ENCODE results near the gene MAML3. TPM values are rescaled to one million over a fixed set of nuclear protein-coding genes. Genes with fewer than 3 reads are reported as not detected.

Gene MAML3
- total and polyA plus RNA-seq, 2 experiments from 2014 or later = 1.7 to 6.5 TPM

DNA sequence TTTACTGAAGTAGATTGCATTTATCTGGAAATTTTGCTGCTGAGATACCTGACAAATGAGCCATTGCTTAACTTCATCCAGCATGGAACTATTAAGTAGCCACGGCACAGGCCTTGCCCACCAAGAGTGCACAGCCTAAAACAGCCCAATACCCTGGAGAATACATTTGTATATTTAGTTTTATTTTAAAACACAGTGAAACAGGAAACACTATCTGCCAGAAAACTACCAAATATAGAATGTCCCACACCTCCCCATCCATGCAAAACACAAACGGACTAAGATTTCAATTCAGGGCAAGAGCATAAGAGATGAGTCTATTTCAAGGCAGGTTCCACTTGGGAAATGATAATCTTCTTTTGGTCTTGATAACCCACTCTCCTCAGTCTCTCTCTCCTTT, 57.1 kb downstream of the MAML3 start (continued):
- TF ChIP-seq, protein P1, sequence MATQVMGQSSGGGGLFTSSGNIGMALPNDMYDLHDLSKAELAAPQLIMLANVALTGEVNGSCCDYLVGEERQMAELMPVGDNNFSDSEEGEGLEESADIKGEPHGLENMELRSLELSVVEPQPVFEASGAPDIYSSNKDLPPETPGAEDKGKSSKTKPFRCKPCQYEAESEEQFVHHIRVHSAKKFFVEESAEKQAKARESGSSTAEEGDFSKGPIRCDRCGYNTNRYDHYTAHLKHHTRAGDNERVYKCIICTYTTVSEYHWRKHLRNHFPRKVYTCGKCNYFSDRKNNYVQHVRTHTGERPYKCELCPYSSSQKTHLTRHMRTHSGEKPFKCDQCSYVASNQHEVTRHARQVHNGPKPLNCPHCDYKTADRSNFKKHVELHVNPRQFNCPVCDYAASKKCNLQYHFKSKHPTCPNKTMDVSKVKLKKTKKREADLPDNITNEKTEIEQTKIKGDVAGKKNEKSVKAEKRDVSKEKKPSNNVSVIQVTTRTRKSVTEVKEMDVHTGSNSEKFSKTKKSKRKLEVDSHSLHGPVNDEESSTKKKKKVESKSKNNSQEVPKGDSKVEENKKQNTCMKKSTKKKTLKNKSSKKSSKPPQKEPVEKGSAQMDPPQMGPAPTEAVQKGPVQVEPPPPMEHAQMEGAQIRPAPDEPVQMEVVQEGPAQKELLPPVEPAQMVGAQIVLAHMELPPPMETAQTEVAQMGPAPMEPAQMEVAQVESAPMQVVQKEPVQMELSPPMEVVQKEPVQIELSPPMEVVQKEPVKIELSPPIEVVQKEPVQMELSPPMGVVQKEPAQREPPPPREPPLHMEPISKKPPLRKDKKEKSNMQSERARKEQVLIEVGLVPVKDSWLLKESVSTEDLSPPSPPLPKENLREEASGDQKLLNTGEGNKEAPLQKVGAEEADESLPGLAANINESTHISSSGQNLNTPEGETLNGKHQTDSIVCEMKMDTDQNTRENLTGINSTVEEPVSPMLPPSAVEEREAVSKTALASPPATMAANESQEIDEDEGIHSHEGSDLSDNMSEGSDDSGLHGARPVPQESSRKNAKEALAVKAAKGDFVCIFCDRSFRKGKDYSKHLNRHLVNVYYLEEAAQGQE (IDR thresholded peaks at IDR 0.05; ENCODE audit: unreplicated experiment) = no peak
- TF ChIP-seq STAT1 (IDR thresholded peaks at IDR 0.05; ENCODE audit: unreplicated experiment) = no peak
- no peak for TF ChIP-seq ZNF114 (CRISPR knock-in tag; IDR thresholded peaks at IDR 0.05)
- no peak for TF ChIP-seq EZH2 (IDR thresholded peaks at IDR 0.05; ENCODE audit: low read depth, unreplicated experiment)

DNA sequence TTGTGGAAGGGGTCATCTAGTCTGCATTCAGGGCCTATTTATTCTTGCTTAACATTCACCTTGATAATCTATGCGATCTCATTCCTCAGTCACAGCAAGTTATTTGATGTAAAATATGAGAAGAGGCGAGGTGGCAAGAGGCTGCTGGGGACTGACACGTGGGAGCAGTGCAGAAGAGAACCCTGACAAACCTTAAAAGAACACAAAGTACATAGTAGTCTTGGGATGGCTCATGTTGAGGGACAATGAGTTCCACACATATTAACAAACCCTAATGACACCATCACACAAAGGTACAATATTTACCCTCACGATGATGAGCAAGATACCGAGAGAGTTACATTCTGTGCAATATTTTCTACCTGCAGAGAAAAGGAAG, 57.5 kb downstream of the MAML3 start:
- Histone ChIP-seq H2AFZ (no peak overlapping the region), H3K4me1 (ENCODE audit: insufficient read depth) (peaks cover 40% of the 10 kb centered on the region), H4K20me1 (replicated peaks; ENCODE audit: insufficient read depth) (no peaks in the 10 kb centered on the region), H3K9me2 (ENCODE audit: insufficient read depth) (no peaks in the 10 kb centered on the region; the same call in 1 of the 2 replicates), H3K27ac (ENCODE audit: low read depth) (no peak overlapping the region), H3K4me2 (no peak overlapping the region), H3K79me2 (replicated peaks; ENCODE audit: insufficient read depth) (no peaks in the 10 kb centered on the region), H3K27me3 (ENCODE audit: insufficient read depth) (no peaks in the 10 kb centered on the region), H3K36me3 (ENCODE audit: insufficient read depth) (no peaks in the 10 kb centered on the region), H3F3A (replicated peaks; ENCODE audit: low read depth) (0 out of 2 replicates have a peak, but pooled peaks cover 5% of the 10 kb centered on the region), H3K4me3 (no peak overlapping the region)
- DNase-seq (ENCODE audit: low spot score) = no peak
- Mint-ChIP-seq H3K27ac (no peak overlapping the region), H3K9me3 (no peaks in the 10 kb centered on the region), H3K27me3 (ENCODE audit: insufficient read depth, low read depth, poor library complexity) (peaks cover 2% of the 10 kb centered on the region), H3K4me1 (peaks cover 44% of the 10 kb centered on the region), H3K36me3 (ENCODE audit: low read depth) (no peaks in the 10 kb centered on the region), H3K4me3 (no peak overlapping the region)
- ATAC-seq = no peak
- TF ChIP-seq JUNB (IDR thresholded peaks at IDR 0.05; ENCODE audit: unreplicated experiment) (no peak), POLR2AphosphoS5 (IDR thresholded peaks at IDR 0.05; ENCODE audit: low read depth) (no peak), STAT1 (IDR thresholded peaks at IDR 0.05; ENCODE audit: unreplicated experiment) (no peak), EZH2 (IDR thresholded peaks at IDR 0.05; ENCODE audit: low read depth, unreplicated experiment) (no peak), EZH2phosphoT487 (IDR thresholded peaks at IDR 0.05; ENCODE audit: unreplicated experiment) (no peak), NANOG (IDR thresholded peaks at IDR 0.05; ENCODE audit: borderline replicate concordance) (no peak)
- TF ChIP-seq, protein P2, sequence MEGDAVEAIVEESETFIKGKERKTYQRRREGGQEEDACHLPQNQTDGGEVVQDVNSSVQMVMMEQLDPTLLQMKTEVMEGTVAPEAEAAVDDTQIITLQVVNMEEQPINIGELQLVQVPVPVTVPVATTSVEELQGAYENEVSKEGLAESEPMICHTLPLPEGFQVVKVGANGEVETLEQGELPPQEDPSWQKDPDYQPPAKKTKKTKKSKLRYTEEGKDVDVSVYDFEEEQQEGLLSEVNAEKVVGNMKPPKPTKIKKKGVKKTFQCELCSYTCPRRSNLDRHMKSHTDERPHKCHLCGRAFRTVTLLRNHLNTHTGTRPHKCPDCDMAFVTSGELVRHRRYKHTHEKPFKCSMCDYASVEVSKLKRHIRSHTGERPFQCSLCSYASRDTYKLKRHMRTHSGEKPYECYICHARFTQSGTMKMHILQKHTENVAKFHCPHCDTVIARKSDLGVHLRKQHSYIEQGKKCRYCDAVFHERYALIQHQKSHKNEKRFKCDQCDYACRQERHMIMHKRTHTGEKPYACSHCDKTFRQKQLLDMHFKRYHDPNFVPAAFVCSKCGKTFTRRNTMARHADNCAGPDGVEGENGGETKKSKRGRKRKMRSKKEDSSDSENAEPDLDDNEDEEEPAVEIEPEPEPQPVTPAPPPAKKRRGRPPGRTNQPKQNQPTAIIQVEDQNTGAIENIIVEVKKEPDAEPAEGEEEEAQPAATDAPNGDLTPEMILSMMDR (conservative IDR thresholded peaks at IDR 0.05; ENCODE audit: low read depth in 2 of 2) = no peak
- TF ChIP-seq, protein P1 (IDR thresholded peaks at IDR 0.05; ENCODE audit: unreplicated experiment) = no peak
- TF ChIP-seq, protein P3, sequence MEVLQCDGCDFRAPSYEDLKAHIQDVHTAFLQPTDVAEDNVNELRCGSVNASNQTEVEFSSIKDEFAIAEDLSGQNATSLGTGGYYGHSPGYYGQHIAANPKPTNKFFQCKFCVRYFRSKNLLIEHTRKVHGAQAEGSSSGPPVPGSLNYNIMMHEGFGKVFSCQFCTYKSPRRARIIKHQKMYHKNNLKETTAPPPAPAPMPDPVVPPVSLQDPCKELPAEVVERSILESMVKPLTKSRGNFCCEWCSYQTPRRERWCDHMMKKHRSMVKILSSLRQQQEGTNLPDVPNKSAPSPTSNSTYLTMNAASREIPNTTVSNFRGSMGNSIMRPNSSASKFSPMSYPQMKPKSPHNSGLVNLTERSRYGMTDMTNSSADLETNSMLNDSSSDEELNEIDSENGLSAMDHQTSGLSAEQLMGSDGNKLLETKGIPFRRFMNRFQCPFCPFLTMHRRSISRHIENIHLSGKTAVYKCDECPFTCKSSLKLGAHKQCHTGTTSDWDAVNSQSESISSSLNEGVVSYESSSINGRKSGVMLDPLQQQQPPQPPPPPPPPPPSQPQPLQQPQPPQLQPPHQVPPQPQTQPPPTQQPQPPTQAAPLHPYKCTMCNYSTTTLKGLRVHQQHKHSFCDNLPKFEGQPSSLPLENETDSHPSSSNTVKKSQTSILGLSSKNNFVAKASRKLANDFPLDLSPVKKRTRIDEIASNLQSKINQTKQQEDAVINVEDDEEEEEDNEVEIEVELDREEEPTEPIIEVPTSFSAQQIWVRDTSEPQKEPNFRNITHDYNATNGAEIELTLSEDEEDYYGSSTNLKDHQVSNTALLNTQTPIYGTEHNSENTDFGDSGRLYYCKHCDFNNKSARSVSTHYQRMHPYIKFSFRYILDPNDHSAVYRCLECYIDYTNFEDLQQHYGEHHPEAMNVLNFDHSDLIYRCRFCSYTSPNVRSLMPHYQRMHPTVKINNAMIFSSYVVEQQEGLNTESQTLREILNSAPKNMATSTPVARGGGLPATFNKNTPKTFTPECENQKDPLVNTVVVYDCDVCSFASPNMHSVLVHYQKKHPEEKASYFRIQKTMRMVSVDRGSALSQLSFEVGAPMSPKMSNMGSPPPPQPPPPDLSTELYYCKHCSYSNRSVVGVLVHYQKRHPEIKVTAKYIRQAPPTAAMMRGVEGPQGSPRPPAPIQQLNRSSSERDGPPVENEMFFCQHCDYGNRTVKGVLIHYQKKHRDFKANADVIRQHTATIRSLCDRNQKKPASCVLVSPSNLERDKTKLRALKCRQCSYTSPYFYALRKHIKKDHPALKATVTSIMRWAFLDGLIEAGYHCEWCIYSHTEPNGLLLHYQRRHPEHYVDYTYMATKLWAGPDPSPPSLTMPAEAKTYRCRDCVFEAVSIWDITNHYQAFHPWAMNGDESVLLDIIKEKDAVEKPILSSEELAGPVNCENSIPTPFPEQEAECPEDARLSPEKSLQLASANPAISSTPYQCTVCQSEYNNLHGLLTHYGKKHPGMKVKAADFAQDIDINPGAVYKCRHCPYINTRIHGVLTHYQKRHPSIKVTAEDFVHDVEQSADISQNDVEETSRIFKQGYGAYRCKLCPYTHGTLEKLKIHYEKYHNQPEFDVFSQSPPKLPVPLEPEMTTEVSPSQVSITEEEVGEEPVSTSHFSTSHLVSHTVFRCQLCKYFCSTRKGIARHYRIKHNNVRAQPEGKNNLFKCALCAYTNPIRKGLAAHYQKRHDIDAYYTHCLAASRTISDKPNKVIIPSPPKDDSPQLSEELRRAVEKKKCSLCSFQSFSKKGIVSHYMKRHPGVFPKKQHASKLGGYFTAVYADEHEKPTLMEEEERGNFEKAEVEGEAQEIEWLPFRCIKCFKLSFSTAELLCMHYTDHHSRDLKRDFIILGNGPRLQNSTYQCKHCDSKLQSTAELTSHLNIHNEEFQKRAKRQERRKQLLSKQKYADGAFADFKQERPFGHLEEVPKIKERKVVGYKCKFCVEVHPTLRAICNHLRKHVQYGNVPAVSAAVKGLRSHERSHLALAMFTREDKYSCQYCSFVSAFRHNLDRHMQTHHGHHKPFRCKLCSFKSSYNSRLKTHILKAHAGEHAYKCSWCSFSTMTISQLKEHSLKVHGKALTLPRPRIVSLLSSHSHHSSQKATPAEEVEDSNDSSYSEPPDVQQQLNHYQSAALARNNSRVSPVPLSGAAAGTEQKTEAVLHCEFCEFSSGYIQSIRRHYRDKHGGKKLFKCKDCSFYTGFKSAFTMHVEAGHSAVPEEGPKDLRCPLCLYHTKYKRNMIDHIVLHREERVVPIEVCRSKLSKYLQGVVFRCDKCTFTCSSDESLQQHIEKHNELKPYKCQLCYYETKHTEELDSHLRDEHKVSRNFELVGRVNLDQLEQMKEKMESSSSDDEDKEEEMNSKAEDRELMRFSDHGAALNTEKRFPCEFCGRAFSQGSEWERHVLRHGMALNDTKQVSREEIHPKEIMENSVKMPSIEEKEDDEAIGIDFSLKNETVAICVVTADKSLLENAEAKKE (CRISPR knock-in tag; IDR thresholded peaks at IDR 0.05) = no peak
